ENCODE data around the gene ZNF18. TPM values are rescaled to one million over a fixed set of nuclear protein-coding genes. Genes with fewer than 3 reads are reported as not detected.

The ZNF18 gene, protein sequence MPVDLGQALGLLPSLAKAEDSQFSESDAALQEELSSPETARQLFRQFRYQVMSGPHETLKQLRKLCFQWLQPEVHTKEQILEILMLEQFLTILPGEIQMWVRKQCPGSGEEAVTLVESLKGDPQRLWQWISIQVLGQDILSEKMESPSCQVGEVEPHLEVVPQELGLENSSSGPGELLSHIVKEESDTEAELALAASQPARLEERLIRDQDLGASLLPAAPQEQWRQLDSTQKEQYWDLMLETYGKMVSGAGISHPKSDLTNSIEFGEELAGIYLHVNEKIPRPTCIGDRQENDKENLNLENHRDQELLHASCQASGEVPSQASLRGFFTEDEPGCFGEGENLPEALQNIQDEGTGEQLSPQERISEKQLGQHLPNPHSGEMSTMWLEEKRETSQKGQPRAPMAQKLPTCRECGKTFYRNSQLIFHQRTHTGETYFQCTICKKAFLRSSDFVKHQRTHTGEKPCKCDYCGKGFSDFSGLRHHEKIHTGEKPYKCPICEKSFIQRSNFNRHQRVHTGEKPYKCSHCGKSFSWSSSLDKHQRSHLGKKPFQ
- total RNA-seq, result 11.0 and 11.8 TPM in 2 replicates
- long read RNA-seq, transcript ZNF18-204 (7 exons, 2,330 nt), result major isoform, 40 of 100 reads
- long read RNA-seq, transcript ZNF18-205 (6 exons, 2,250 nt), result minor isoform, 6 of 100 reads
- long read RNA-seq, transcript ZNF18-202 (7 exons, 2,261 nt), result minor isoform, 28 of 100 reads
- long read RNA-seq, partial matches to known transcripts, result 4 of 100 reads
- long read RNA-seq, other reads (novel, unspliced or antisense), result 22 of 100 reads

DNA sequence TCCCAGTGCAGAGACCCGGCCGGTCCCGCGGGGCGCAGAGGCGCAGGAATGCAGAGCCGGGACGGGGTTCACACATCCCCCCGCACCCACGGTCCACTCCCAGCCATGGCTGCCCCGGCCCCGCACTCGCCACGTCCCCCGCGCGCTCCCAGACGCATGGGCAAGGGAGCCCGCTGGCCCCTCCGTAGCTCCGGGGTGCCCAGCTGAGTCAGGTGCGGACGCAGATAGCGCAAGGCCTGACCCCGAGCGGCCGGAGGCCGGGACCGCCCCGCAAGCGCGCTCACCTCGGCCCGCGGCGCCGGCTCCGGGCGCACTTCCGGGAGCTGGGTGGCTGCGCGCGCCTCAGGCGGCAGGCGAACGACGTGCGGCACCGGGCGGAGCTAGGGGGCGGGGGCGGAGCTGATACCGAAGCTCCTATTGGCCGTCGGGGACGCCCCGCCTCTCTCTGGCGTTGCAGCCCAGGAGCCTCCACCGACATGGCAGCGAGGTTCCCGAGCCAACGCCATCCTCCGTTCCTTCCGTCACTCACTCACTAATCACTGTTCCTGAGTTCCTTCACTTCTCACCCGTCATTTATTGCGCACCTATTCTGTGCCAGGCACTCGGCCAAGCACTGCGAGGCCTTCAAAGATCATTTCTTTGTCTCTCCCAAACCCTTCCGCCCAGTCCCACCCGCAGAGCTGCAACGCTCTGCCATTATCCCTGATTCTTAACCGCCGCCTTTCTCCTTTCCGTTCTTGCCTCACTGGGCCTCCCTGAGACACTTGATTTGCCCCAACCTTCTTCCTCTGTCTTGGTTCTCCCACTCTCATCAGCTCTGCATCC is at the start of gene ZNF18:
ZNF18 (minus strand) TSS at position 329 of the 825 bp plus-strand sequence. CDS start 4,646 bp downstream, outside the sequence.
- TF ChIP-seq, protein P1, sequence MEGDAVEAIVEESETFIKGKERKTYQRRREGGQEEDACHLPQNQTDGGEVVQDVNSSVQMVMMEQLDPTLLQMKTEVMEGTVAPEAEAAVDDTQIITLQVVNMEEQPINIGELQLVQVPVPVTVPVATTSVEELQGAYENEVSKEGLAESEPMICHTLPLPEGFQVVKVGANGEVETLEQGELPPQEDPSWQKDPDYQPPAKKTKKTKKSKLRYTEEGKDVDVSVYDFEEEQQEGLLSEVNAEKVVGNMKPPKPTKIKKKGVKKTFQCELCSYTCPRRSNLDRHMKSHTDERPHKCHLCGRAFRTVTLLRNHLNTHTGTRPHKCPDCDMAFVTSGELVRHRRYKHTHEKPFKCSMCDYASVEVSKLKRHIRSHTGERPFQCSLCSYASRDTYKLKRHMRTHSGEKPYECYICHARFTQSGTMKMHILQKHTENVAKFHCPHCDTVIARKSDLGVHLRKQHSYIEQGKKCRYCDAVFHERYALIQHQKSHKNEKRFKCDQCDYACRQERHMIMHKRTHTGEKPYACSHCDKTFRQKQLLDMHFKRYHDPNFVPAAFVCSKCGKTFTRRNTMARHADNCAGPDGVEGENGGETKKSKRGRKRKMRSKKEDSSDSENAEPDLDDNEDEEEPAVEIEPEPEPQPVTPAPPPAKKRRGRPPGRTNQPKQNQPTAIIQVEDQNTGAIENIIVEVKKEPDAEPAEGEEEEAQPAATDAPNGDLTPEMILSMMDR (IDR thresholded peaks at IDR 0.05), result no peak
- no peaks in the 10 kb centered on the region for H3K9me3 Mint-ChIP-seq (ENCODE audit: unreplicated experiment)
- no peaks in the 10 kb centered on the region for H3K27me3 Mint-ChIP-seq (ENCODE audit: unreplicated experiment)
- peak within 1 kb of the TSS; percentile 95 for H3K4me3 Mint-ChIP-seq (ENCODE audit: unreplicated experiment)
- DNase-seq (ENCODE audit: extremely low spot score, unreplicated experiment), result peak; percentile 98
- peaks cover 8% of the 10 kb centered on the region for H3K4me1 Mint-ChIP-seq (ENCODE audit: unreplicated experiment)
- H3K27ac Mint-ChIP-seq (ENCODE audit: unreplicated experiment), result peak within 1 kb of the TSS; percentile 95
- peaks cover 9% of the 10 kb centered on the region for H3K36me3 Mint-ChIP-seq (ENCODE audit: unreplicated experiment)

GRCh38 chr17:12046786-12047185 is 49.5 kb upstream of the ZNF18 start:
- Mint-ChIP-seq H3K4me1 (ENCODE audit: unreplicated experiment) (peaks cover 19% of the 10 kb centered on the region), H3K27ac (ENCODE audit: unreplicated experiment) (no peak overlapping the region), H3K9me3 (ENCODE audit: unreplicated experiment) (no peaks in the 10 kb centered on the region), H3K36me3 (ENCODE audit: unreplicated experiment) (no peaks in the 10 kb centered on the region), H3K4me3 (ENCODE audit: unreplicated experiment) (no peak overlapping the region), H3K27me3 (ENCODE audit: unreplicated experiment) (no peaks in the 10 kb centered on the region)
- DNase-seq (ENCODE audit: extremely low spot score, unreplicated experiment), result no peak
- TF ChIP-seq, protein P1 (IDR thresholded peaks at IDR 0.05), result no peak

GRCh38 chr17:12043702-12044101 is 46.4 kb upstream of the ZNF18 start:
- Mint-ChIP-seq H3K36me3 (ENCODE audit: unreplicated experiment) (no peaks in the 10 kb centered on the region), H3K4me1 (ENCODE audit: unreplicated experiment) (peaks cover 34% of the 10 kb centered on the region), H3K9me3 (ENCODE audit: unreplicated experiment) (no peaks in the 10 kb centered on the region), H3K27me3 (ENCODE audit: unreplicated experiment) (no peaks in the 10 kb centered on the region), H3K27ac (ENCODE audit: unreplicated experiment) (no peak overlapping the region), H3K4me3 (ENCODE audit: unreplicated experiment) (no peak overlapping the region)
- TF ChIP-seq, protein P1 (IDR thresholded peaks at IDR 0.05), result no peak
- no peak for DNase-seq (ENCODE audit: extremely low spot score, unreplicated experiment)

- no peaks in the 10 kb centered on the region for H3K9me3 Mint-ChIP-seq (ENCODE audit: unreplicated experiment)
- no peaks in the 10 kb centered on the region for H3K27me3 Mint-ChIP-seq (ENCODE audit: unreplicated experiment)
- peak overlapping the region; percentile 58 for H3K27ac Mint-ChIP-seq (ENCODE audit: unreplicated experiment)
- TF ChIP-seq, protein P1 (IDR thresholded peaks at IDR 0.05), result no peak
- H3K4me1 Mint-ChIP-seq (ENCODE audit: unreplicated experiment), result peaks cover 25% of the 10 kb centered on the region
- peak overlapping the region; percentile 11 for H3K4me3 Mint-ChIP-seq (ENCODE audit: unreplicated experiment)
- peaks cover 2% of the 10 kb centered on the region for H3K36me3 Mint-ChIP-seq (ENCODE audit: unreplicated experiment)
- DNase-seq (ENCODE audit: extremely low spot score, unreplicated experiment), result no peak
These were observed 44.0 kb upstream of the ZNF18 start for GRCh38 chr17:12041312-12041711.

All from osteocyte (in vitro differentiated cells).